Measurements from ENCODE around the gene STXBP5L. TPM values are rescaled to one million over a fixed set of nuclear protein-coding genes. Genes with fewer than 3 reads are reported as not detected.
"Not testable (repeated sequence)": the region's sequence is repeated elsewhere in the genome, so short reads cannot be mapped to it uniquely, and the experiment has no call there.

The STXBP5L gene
- total RNA-seq, 4 donors from 2014 or later, result 0.30 to 0.44 TPM; not detected in 2

- 54 to 63% methylated on average over 2 of the region's 2 CpGs for WGBS, 2 donors
- Histone ChIP-seq H3K27ac (no peak overlapping the region), H3K4me3 (no peak overlapping the region), H3K36me3 (no peaks in the 10 kb centered on the region), H3K4me1 (no peaks in the 10 kb centered on the region), H3K9me3 (peaks cover 0 to 16% (median 0%) of the 10 kb centered on the region in 4 donors), H3K27me3 (no peaks in the 10 kb centered on the region)
- no peak for DNase-seq (ENCODE audit: low spot score in 2 of 2)
- TF ChIP-seq EP300 (IDR thresholded peaks at IDR 0.05) (no peak), CTCF (IDR thresholded peaks at IDR 0.05) (no peak), POLR2A (IDR thresholded peaks at IDR 0.05) (no peak)
Observed at GRCh38 chr3:121362035-121362734, 454.2 kb downstream of the STXBP5L start.

DNA sequence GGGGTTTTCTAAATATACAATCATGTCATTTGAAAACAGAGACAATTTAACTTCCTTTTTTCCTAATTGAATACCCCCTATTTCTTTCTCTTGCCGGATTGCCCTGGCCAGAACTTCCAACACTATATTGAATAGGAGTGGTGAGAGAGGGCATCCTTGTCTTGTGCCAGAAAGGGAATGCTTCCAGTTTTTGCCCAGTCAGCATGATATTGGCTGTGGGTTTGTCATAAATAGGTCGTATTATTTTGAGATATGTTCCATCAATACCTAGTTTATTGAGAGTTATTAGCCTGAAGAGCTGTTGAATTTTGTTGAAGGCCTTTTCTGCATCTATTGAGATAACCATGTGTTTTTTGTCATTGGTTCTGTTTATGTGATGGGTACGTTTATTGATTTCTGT, 480.3 kb downstream of the STXBP5L start:
- not testable (repeated sequence) for H3K27me3 ChIP-seq; H3K27ac ChIP-seq; H3K36me3 ChIP-seq; H3K9me3 ChIP-seq; H3K4me1 ChIP-seq; H3K4me3 ChIP-seq; DNase-seq (ENCODE audit: low spot score in 2 of 2)
- 80 to 88% methylated on average over 3 of the region's 3 CpGs for WGBS, 2 donors

- H3K27me3 ChIP-seq; H3K36me3 ChIP-seq; H3K4me3 ChIP-seq; H3K4me1 ChIP-seq; DNase-seq (ENCODE audit: low spot score in 2 of 2); H3K27ac ChIP-seq; H3K9me3 ChIP-seq: not testable (repeated sequence)
- 0% methylated on average over 1 of the region's 1 CpG; no CpG with 5 or more reads in 1 of the 2 donors for WGBS, 2 donors
Observed at GRCh38 chr3:121395967-121396366, 488.0 kb downstream of the STXBP5L start.

- H3K27ac ChIP-seq; H3K27me3 ChIP-seq; DNase-seq (ENCODE audit: low spot score in 2 of 2); H3K4me1 ChIP-seq; H3K4me3 ChIP-seq; H3K36me3 ChIP-seq; H3K9me3 ChIP-seq: not testable (repeated sequence)
- 73 to 77% methylated on average over 8 of the region's 8 CpGs for WGBS, 2 donors
Observed at GRCh38 chr3:121398051-121398450, 490.0 kb downstream of the STXBP5L start.

- no peak for TF ChIP-seq POLR2A (IDR thresholded peaks at IDR 0.05)
- Histone ChIP-seq H3K27me3 (no peaks in the 10 kb centered on the region), H3K27ac (no peak overlapping the region), H3K4me1 (no peaks in the 10 kb centered on the region), H3K9me3 (peaks cover 0 to 8% (median 0%) of the 10 kb centered on the region in 4 donors), H3K4me3 (no peak overlapping the region), H3K36me3 (no peaks in the 10 kb centered on the region)
- DNase-seq (ENCODE audit: low spot score in 2 of 2), result no peak
Observed at GRCh38 chr3:121399820-121400219, 491.8 kb downstream of the STXBP5L start.

DNA sequence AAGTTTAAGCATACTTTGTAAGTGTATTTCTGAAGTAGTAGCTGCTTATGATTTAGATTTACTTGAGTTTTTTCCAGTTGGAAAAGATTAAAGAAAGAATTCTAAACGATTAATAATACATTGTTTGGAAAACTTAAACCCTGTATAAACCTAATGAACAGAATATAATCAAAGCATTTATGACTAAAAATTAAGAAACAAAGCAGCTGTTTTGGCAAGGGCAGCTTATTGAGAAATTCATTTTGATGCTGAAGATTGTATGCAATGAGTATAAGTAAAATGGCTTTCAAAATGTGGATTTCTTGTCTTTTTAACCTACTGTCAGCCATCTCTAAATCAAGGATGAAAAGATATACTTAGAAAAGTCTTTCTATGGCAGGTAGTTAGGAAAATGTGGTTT, 497.6 kb downstream of the STXBP5L start:
- H3K4me1 ChIP-seq, result no peaks in the 10 kb centered on the region
- H3K4me3 ChIP-seq, result no peak overlapping the region
- DNase-seq (ENCODE audit: low spot score in 2 of 2), result no peak
- no peaks in the 10 kb centered on the region for H3K27me3 ChIP-seq
- WGBS, 2 donors, result 77 to 81% methylated on average over 1 of the region's 1 CpG
- no peaks in the 10 kb centered on the region for H3K9me3 ChIP-seq
- H3K36me3 ChIP-seq, result no peaks in the 10 kb centered on the region
- H3K27ac ChIP-seq, result no peak overlapping the region
- TF ChIP-seq POLR2A (IDR thresholded peaks at IDR 0.05) (no peak), CTCF (IDR thresholded peaks at IDR 0.05) (no peak), EP300 (IDR thresholded peaks at IDR 0.05) (no peak)

DNA sequence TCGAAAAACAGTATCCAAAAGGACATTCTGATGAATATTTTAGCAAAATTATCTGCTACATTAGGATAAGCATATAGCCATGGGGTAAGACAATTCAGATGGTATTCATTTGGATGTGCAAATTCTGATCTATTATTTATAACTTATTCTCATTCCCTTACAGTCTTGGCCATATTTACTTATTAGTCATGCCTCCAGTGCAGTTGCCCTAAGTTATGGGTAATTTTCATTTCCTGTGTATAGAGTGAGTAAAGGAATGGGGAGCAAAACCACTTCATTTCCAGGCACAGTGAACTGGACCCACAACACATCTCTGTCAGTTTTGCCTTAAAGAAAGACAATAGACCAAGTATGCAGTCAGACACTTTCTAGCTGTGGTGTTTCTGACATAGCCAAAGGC, 503.5 kb downstream of the STXBP5L start:
- no peaks in the 10 kb centered on the region for H3K27me3 ChIP-seq
- no peak for TF ChIP-seq CTCF (IDR thresholded peaks at IDR 0.05)
- no peak for TF ChIP-seq POLR2A (IDR thresholded peaks at IDR 0.05)
- no peak for TF ChIP-seq EP300 (IDR thresholded peaks at IDR 0.05)
- H3K9me3 ChIP-seq, result no peaks in the 10 kb centered on the region
- no peaks in the 10 kb centered on the region for H3K4me1 ChIP-seq
- H3K36me3 ChIP-seq, result no peaks in the 10 kb centered on the region
- 85 to 91% methylated on average over 1 of the region's 1 CpG for WGBS, 2 donors
- H3K4me3 ChIP-seq, result no peak overlapping the region
- no peak for DNase-seq (ENCODE audit: low spot score in 2 of 2)
- no peak overlapping the region for H3K27ac ChIP-seq
